ENCODE data around the gene SNAP47. TPM values are rescaled to one million over a fixed set of nuclear protein-coding genes. Genes with fewer than 3 reads are reported as not detected.

The SNAP47 gene
- total RNA-seq, 1 donor: 51.4 TPM

DNA sequence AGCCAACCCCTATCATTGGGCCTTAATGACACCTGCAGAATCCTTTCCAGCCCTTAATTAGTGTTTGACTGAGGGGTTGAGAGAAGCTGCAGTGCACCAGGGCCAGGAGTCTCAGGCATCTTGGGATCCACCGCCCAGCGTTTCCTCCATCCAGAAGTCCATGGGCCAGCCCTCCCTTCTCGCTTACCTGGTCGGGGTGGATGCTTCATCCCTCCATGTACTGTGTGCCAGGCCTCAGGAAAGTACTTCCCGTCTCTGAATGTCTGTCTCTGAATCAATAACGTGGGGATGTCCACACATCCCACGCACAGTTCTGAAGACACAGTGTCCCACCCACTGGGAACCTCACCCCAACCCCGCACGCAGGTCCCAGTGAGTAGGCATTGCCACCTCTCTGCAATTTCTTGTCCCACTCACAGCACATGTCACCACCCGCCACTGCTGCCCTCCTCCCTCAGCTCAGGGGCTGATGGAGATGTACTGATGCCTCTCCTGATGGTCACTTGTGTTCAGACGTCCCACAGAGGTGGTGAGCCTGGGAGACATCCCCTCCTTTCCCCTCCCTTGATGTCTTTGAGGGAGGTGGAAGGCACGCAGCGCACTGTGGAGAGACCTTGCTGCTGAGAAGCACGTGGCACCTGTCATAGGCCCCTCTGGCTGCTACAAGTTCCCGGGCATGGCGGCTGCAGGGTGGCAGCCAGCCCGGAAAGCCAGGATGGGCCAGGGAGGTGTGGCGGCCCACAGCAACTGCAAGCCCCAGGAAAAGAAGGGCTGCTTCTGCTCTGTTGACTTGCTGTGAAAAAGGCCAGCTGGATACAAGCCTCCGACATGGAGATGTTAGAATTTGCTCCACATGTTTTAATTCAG, 50.8 kb downstream of the SNAP47 start:
- Histone ChIP-seq H2AFZ (ENCODE audit: low read length) (no peak overlapping the region), H3K27me3 (ENCODE audit: insufficient read depth, low read length) (peaks cover 24% of the 10 kb centered on the region), H3K9me3 (ENCODE audit: low read depth, low read length) (no peaks in the 10 kb centered on the region), H3K4me3 (ENCODE audit: insufficient read depth, low read length) (no peak overlapping the region), H3K27ac (ENCODE audit: low read depth, low read length) (no peak overlapping the region), H3K36me3 (ENCODE audit: insufficient read depth, low read length) (no peaks in the 10 kb centered on the region), H3K4me1 (ENCODE audit: insufficient read depth, low read length) (peaks cover 5% of the 10 kb centered on the region), H3K79me2 (ENCODE audit: insufficient read depth, low read length) (no peaks in the 10 kb centered on the region), H4K20me1 (ENCODE audit: insufficient read depth, low read length) (no peaks in the 10 kb centered on the region), H3K4me2 (ENCODE audit: insufficient read depth, low read length) (no peak overlapping the region)
- DNase-seq (ENCODE audit: insufficient read length, low spot score, missing footprints): no peak
- no peak for TF ChIP-seq CTCF (IDR thresholded peaks at IDR 0.05; ENCODE audit: extremely low read depth, low read depth, low read length)

GRCh38 chr1:227786673-227787512, 51.7 kb downstream of the SNAP47 start:
- H2AFZ ChIP-seq (ENCODE audit: low read length): peak overlapping the region; percentile 35
- no peaks in the 10 kb centered on the region for H3K36me3 ChIP-seq (ENCODE audit: insufficient read depth, low read length)
- TF ChIP-seq CTCF (IDR thresholded peaks at IDR 0.05; ENCODE audit: extremely low read depth, low read depth, low read length): no peak
- no peaks in the 10 kb centered on the region for H4K20me1 ChIP-seq (ENCODE audit: insufficient read depth, low read length)
- peaks cover 5% of the 10 kb centered on the region for H3K4me1 ChIP-seq (ENCODE audit: insufficient read depth, low read length)
- no peaks in the 10 kb centered on the region for H3K79me2 ChIP-seq (ENCODE audit: insufficient read depth, low read length)
- peak overlapping the region; percentile 95 for H3K4me2 ChIP-seq (ENCODE audit: insufficient read depth, low read length)
- H3K27me3 ChIP-seq (ENCODE audit: insufficient read depth, low read length): peaks cover 24% of the 10 kb centered on the region
- no peaks in the 10 kb centered on the region for H3K9me3 ChIP-seq (ENCODE audit: low read depth, low read length)
- DNase-seq (ENCODE audit: insufficient read length, low spot score, missing footprints): no peak
- H3K27ac ChIP-seq (ENCODE audit: low read depth, low read length): no peak overlapping the region
- H3K4me3 ChIP-seq (ENCODE audit: insufficient read depth, low read length): peak overlapping the region; percentile 75

DNA sequence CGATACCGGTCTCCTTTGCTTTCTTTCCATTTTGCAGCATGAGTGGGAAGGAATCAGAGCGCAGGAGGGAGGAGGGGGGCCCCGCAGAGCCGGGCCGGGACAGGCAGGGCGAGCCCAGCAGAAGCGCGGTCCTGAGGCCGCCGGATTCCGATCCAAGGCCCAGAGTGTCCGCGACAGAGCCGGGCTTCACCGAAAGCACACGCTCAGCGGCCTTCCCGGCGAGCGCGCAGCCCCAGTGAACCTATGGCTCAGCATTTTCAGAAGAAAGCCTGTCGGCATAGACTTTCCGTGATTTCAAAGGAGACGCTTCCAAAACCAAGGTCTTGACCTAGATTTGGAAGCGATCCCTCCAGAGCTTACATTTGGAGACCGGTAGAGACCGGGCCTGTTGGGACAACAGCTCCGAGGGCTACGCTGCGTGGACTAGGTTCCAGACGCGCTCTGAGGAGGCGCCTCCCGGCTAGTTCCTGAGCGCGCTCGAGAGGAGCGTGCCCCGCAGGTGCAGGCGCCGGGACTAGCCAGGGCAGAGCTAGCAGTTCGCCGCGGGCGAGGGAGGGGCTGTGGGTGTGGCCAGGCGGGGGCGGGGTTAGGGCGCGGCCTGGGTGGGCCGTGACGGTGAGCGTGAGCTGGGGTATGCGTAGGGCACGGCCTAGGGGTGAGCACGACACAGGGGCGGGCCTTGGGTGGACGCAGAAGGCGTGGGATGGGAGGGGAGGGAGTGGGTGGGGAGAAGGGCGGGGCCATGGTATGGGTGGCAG, 52.5 kb downstream of the SNAP47 start:
- Histone ChIP-seq H3K27ac (ENCODE audit: low read depth, low read length) (no peak overlapping the region), H2AFZ (ENCODE audit: low read length) (peak overlapping the region; percentile 85), H3K27me3 (ENCODE audit: insufficient read depth, low read length) (peaks cover 24% of the 10 kb centered on the region), H3K9me3 (ENCODE audit: low read depth, low read length) (no peaks in the 10 kb centered on the region), H3K4me3 (ENCODE audit: insufficient read depth, low read length) (peak overlapping the region; percentile 75), H3K36me3 (ENCODE audit: insufficient read depth, low read length) (no peaks in the 10 kb centered on the region), H4K20me1 (ENCODE audit: insufficient read depth, low read length) (no peaks in the 10 kb centered on the region), H3K4me1 (ENCODE audit: insufficient read depth, low read length) (peaks cover 5% of the 10 kb centered on the region), H3K4me2 (ENCODE audit: insufficient read depth, low read length) (peak overlapping the region; percentile 95), H3K79me2 (ENCODE audit: insufficient read depth, low read length) (no peaks in the 10 kb centered on the region)
- peak; percentile 92 for DNase-seq (ENCODE audit: insufficient read length, low spot score, missing footprints)
- no peak for TF ChIP-seq CTCF (IDR thresholded peaks at IDR 0.05; ENCODE audit: extremely low read depth, low read depth, low read length)

Data from osteoblast (primary cell).